ENCODE measurements around the gene PRPF8.

- no peak for TF ChIP-seq CTCF (IDR thresholded peaks at IDR 0.05)
- TF ChIP-seq EP300 (IDR thresholded peaks at IDR 0.05) = no peak
- TF ChIP-seq POLR2A (IDR thresholded peaks at IDR 0.05) = no peak
Observed at GRCh38 chr17:1683459-1683858, 1.2 kb downstream of the PRPF8 start.
